ENCODE measurements around the gene CARMIL1. TPM values are rescaled to one million over a fixed set of nuclear protein-coding genes. Genes with fewer than 3 reads are reported as not detected.

CARMIL1 gene
- total RNA-seq, 1 experiment from 2014 or later, result 25.2 TPM

DNA sequence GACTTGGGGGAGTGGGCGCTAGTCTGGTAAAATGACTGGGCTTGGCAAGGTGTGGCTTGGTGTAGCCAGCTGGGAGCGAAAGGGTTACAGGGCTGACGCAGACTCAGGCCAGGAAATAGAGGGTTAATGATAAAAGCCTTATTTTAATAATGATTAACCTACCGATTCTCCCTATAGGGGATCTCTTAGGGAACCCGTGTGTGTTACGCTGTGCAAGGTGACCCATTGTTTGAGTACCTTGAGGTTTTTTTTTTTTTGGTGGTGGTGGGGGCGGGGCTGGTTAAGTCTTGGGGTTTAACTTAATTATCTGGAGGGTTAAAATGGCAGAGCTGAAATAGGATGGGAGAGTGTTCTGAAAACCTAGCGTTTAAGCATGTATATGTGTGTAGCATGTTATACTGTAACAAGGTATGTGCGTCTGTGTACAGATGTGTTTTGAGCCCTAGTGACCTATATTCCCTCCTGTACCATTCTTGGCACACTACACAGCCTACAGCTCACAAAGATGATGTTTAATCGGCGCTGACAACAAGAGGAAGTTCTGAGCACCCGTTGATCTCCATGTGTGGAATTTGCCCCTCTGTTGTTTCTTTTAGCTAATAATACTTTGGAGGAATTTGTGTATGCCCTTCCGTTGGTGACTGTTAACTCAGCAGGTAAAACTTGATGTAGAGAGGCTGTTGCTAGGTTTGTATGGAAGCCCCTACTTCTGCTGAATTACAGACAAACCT is 1.3 kb downstream of the CARMIL1 start:
- POLR2A ChIA-PET, result interaction anchor here (1.8 to 4.3 kb wide), 9 partner anchors 14 to 210 kb away, joined by 4 to 64 read pairs (median 25); no protein-coding TSS in a partner anchor
- CTCF ChIA-PET, result interaction anchor here (0.6 to 4.1 kb wide), 11 partner anchors 15 to 276 kb away, joined by 3 to 63 read pairs (median 4); no protein-coding TSS in a partner anchor
- H3K9me3 Mint-ChIP-seq (ENCODE audit: unreplicated experiment), result no peaks in the 10 kb centered on the region

GRCh38 chr6:25286891-25287290 is 7.7 kb downstream of the CARMIL1 start:
- Mint-ChIP-seq H3K9me3 (ENCODE audit: unreplicated experiment) (no peaks in the 10 kb centered on the region), H3K27ac (ENCODE audit: low read depth, unreplicated experiment) (no peak overlapping the region), H3K27me3 (ENCODE audit: insufficient read depth, unreplicated experiment) (no peaks in the 10 kb centered on the region), H3K36me3 (ENCODE audit: insufficient read depth, unreplicated experiment) (peaks cover 23% of the 10 kb centered on the region), H3K4me1 (ENCODE audit: insufficient read depth, unreplicated experiment) (peaks cover 13% of the 10 kb centered on the region), H3K4me3 (ENCODE audit: unreplicated experiment) (no peak overlapping the region)
- TF ChIP-seq, protein P1, sequence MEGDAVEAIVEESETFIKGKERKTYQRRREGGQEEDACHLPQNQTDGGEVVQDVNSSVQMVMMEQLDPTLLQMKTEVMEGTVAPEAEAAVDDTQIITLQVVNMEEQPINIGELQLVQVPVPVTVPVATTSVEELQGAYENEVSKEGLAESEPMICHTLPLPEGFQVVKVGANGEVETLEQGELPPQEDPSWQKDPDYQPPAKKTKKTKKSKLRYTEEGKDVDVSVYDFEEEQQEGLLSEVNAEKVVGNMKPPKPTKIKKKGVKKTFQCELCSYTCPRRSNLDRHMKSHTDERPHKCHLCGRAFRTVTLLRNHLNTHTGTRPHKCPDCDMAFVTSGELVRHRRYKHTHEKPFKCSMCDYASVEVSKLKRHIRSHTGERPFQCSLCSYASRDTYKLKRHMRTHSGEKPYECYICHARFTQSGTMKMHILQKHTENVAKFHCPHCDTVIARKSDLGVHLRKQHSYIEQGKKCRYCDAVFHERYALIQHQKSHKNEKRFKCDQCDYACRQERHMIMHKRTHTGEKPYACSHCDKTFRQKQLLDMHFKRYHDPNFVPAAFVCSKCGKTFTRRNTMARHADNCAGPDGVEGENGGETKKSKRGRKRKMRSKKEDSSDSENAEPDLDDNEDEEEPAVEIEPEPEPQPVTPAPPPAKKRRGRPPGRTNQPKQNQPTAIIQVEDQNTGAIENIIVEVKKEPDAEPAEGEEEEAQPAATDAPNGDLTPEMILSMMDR (IDR thresholded peaks at IDR 0.05; ENCODE audit: unreplicated experiment), result no peak
- CTCF ChIA-PET, result interaction anchor here (1.5 kb wide), 1 partner anchor 203 kb away, joined by 7 read pairs; no protein-coding TSS in a partner anchor
- POLR2A ChIA-PET, result interaction anchor here (0.7 to 1.9 kb wide), 4 partner anchors 8 to 198 kb away, joined by 3 to 7 read pairs (median 3); partner anchors contain the start of gene CARMIL1
- intact Hi-C loops (cut with micrococcal nuclease), result no loop called here
- BruUV-seq (replicated peaks), result no TSS peak
- DNase-seq (ENCODE audit: unreplicated experiment), result no peak

More for the DNA sequence above, 1.3 kb downstream of the CARMIL1 start:
- no TSS peak for BruUV-seq (replicated peaks)
- H3K36me3 Mint-ChIP-seq (ENCODE audit: insufficient read depth, unreplicated experiment), result peaks cover 12% of the 10 kb centered on the region
- H3K27ac Mint-ChIP-seq (ENCODE audit: low read depth, unreplicated experiment), result peak overlapping the region; percentile 93
- peak overlapping the region; percentile 96 for H3K4me3 Mint-ChIP-seq (ENCODE audit: unreplicated experiment)
- peaks cover 31% of the 10 kb centered on the region for H3K4me1 Mint-ChIP-seq (ENCODE audit: insufficient read depth, unreplicated experiment)
- H3K27me3 Mint-ChIP-seq (ENCODE audit: insufficient read depth, unreplicated experiment), result no peaks in the 10 kb centered on the region
- peak; percentile 22 for DNase-seq (ENCODE audit: unreplicated experiment)
- TF ChIP-seq, protein P1 (IDR thresholded peaks at IDR 0.05; ENCODE audit: unreplicated experiment), result no peak
- intact Hi-C loops (cut with micrococcal nuclease), result no loop called here

DNA sequence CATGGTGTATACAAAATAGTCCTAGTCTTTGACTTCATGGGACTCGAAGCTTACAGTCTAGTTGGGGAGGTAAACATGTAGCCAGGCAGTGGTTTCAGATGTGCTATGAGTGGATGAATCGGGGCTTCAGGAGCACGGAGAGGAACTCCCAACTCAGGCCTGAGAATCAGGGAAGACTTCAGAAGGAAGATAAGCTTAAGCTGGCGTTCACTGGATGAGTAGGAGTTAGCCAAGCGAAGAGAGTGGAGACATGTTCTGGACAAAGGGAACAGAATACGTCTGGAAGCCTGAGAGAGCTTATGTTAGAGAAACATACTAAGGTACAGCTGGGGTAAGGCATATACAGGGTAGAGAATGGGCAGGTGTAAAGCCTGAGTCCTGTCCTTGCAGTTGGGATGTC is 8.8 kb downstream of the CARMIL1 start:
- intact Hi-C loops (cut with micrococcal nuclease), result no loop called here
- TF ChIP-seq, protein P1 (IDR thresholded peaks at IDR 0.05; ENCODE audit: unreplicated experiment), result no peak
- Mint-ChIP-seq H3K4me1 (ENCODE audit: insufficient read depth, unreplicated experiment) (peaks cover 4% of the 10 kb centered on the region), H3K4me3 (ENCODE audit: unreplicated experiment) (no peak overlapping the region), H3K27ac (ENCODE audit: low read depth, unreplicated experiment) (no peak overlapping the region), H3K9me3 (ENCODE audit: unreplicated experiment) (no peaks in the 10 kb centered on the region), H3K27me3 (ENCODE audit: insufficient read depth, unreplicated experiment) (no peaks in the 10 kb centered on the region), H3K36me3 (ENCODE audit: insufficient read depth, unreplicated experiment) (peaks cover 23% of the 10 kb centered on the region)
- BruUV-seq (replicated peaks), result no TSS peak
- POLR2A ChIA-PET, result interaction anchor here (1.0 to 1.9 kb wide), 3 partner anchors 9 to 23 kb away, joined by 3 to 7 read pairs (median 3); partner anchors contain the start of gene CARMIL1
- CTCF ChIA-PET, result interaction anchor here (0.5 to 1.1 kb wide), 4 partner anchors 9 to 602 kb away, joined by 3 to 8 read pairs (median 4); no protein-coding TSS in a partner anchor
- no peak for DNase-seq (ENCODE audit: unreplicated experiment)

DNA sequence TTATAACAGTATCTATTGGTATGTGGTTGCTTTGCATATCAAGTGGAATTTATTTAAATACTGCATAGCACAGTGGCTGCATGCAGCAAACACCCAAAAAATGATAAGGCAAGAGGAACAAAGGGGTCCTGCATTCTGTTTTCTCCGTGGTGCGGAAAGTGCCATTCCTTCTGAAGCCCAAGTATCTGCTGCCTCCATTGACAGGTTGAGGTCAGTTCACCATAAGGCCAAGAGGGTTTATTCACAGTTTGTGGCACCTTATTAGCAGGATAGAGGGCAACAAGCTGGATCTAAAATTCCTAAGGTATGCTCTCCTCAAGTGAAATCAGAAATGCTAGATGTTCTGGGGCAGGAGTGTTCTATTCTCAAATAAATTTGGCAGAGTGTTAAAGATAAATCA is 9.3 kb downstream of the CARMIL1 start:
- no peak overlapping the region for H3K27ac Mint-ChIP-seq (ENCODE audit: low read depth, unreplicated experiment)
- H3K4me1 Mint-ChIP-seq (ENCODE audit: insufficient read depth, unreplicated experiment), result no peaks in the 10 kb centered on the region
- ChIA-PET POLR2A (interaction anchor here (1.2 to 1.9 kb wide), 2 partner anchors 9 to 21 kb away, joined by 3 to 7 read pairs; partner anchors contain the start of gene CARMIL1), CTCF (interaction anchor here (0.5 to 1.1 kb wide), 3 partner anchors 10 to 602 kb away, joined by 4 to 8 read pairs (median 4); no protein-coding TSS in a partner anchor)
- no peaks in the 10 kb centered on the region for H3K9me3 Mint-ChIP-seq (ENCODE audit: unreplicated experiment)
- H3K27me3 Mint-ChIP-seq (ENCODE audit: insufficient read depth, unreplicated experiment), result no peaks in the 10 kb centered on the region
- no TSS peak for BruUV-seq (replicated peaks)
- peaks cover 23% of the 10 kb centered on the region for H3K36me3 Mint-ChIP-seq (ENCODE audit: insufficient read depth, unreplicated experiment)
- H3K4me3 Mint-ChIP-seq (ENCODE audit: unreplicated experiment), result no peak overlapping the region
- TF ChIP-seq, protein P1 (IDR thresholded peaks at IDR 0.05; ENCODE audit: unreplicated experiment), result no peak
- DNase-seq (ENCODE audit: unreplicated experiment), result no peak
- intact Hi-C loops (cut with micrococcal nuclease), result no loop called here
